ENCODE data around the gene SEMA5A. TPM values are rescaled to one million over a fixed set of nuclear protein-coding genes. Genes with fewer than 3 reads are reported as not detected.

Gene SEMA5A
- total RNA-seq, 4 donors from 2014 or later: 2.3 to 4.7 (median 3.7) TPM

GRCh38 chr5:9283473-9283872 is 262.4 kb downstream of the SEMA5A start:
- no peaks in the 10 kb centered on the region for H3K4me1 ChIP-seq
- no peaks in the 10 kb centered on the region for H3K9me3 ChIP-seq
- WGBS, 2 donors (ENCODE audit: low coverage in 1 of 2): 100% methylated on average over 1 of the region's 1 CpG
- ATAC-seq: no peak
- no peaks in the 10 kb centered on the region for H3K27me3 ChIP-seq
- H3K27ac ChIP-seq: no peak overlapping the region
- H3K4me3 ChIP-seq: no peak overlapping the region
- no peak for TF ChIP-seq CTCF (IDR thresholded peaks at IDR 0.05)
- TF ChIP-seq POLR2AphosphoS5 (IDR thresholded peaks at IDR 0.05): no peak
- TF ChIP-seq EP300 (IDR thresholded peaks at IDR 0.05): no peak
- no peak for TF ChIP-seq POLR2A (IDR thresholded peaks at IDR 0.05)
- H3K36me3 ChIP-seq: no peaks in the 10 kb centered on the region

GRCh38 chr5:9283021-9283420 is 262.9 kb downstream of the SEMA5A start:
- no peaks in the 10 kb centered on the region for H3K27me3 ChIP-seq
- H3K27ac ChIP-seq: no peak overlapping the region
- no peaks in the 10 kb centered on the region for H3K9me3 ChIP-seq
- H3K4me1 ChIP-seq: no peaks in the 10 kb centered on the region
- no peak overlapping the region for H3K4me3 ChIP-seq
- H3K36me3 ChIP-seq: no peaks in the 10 kb centered on the region
- WGBS, 2 donors (ENCODE audit: low coverage in 1 of 2): 75 to 90% methylated on average over 3 of the region's 3 CpGs
- ATAC-seq: no peak
- no peak for TF ChIP-seq EP300 (IDR thresholded peaks at IDR 0.05)
- no peak for TF ChIP-seq CTCF (IDR thresholded peaks at IDR 0.05)
- TF ChIP-seq POLR2A (IDR thresholded peaks at IDR 0.05): no peak
- no peak for TF ChIP-seq POLR2AphosphoS5 (IDR thresholded peaks at IDR 0.05)

GRCh38 chr5:9282211-9282610 is 263.7 kb downstream of the SEMA5A start:
- Histone ChIP-seq H3K36me3 (no peaks in the 10 kb centered on the region), H3K27me3 (no peaks in the 10 kb centered on the region), H3K4me3 (no peak overlapping the region), H3K9me3 (no peaks in the 10 kb centered on the region), H3K27ac (no peak overlapping the region), H3K4me1 (no peaks in the 10 kb centered on the region)
- WGBS, 2 donors (ENCODE audit: low coverage in 1 of 2): 91 to 96% methylated on average over 1 to 3 of the region's 3 CpGs
- TF ChIP-seq EP300 (IDR thresholded peaks at IDR 0.05) (no peak), POLR2AphosphoS5 (IDR thresholded peaks at IDR 0.05) (no peak), POLR2A (IDR thresholded peaks at IDR 0.05) (no peak), CTCF (IDR thresholded peaks at IDR 0.05) (no peak)
- ATAC-seq: no peak

- Histone ChIP-seq H3K4me1 (no peaks in the 10 kb centered on the region), H3K27ac (no peak overlapping the region), H3K4me3 (no peak overlapping the region), H3K9me3 (no peaks in the 10 kb centered on the region), H3K36me3 (no peaks in the 10 kb centered on the region), H3K27me3 (no peaks in the 10 kb centered on the region)
- WGBS, 2 donors (ENCODE audit: low coverage in 1 of 2): 40 to 58% methylated on average over 1 of the region's 1 CpG
- no peak for ATAC-seq
- TF ChIP-seq POLR2AphosphoS5 (IDR thresholded peaks at IDR 0.05) (no peak), EP300 (IDR thresholded peaks at IDR 0.05) (no peak), POLR2A (IDR thresholded peaks at IDR 0.05) (no peak)
Measured at GRCh38 chr5:9279774-9280173, 266.1 kb downstream of the SEMA5A start.

GRCh38 chr5:9278921-9279603 is 266.8 kb downstream of the SEMA5A start:
- Histone ChIP-seq H3K4me3 (no peak overlapping the region), H3K36me3 (no peaks in the 10 kb centered on the region), H3K4me1 (no peaks in the 10 kb centered on the region), H3K27ac (no peak overlapping the region), H3K27me3 (no peaks in the 10 kb centered on the region), H3K9me3 (no peaks in the 10 kb centered on the region)
- no peak for ATAC-seq
- 92% methylated on average over 2 of the region's 3 CpGs; no CpG with 5 or more reads in 1 of the 2 donors for WGBS, 2 donors (ENCODE audit: low coverage in 1 of 2)
- TF ChIP-seq CTCF (IDR thresholded peaks at IDR 0.05) (no peak), EP300 (IDR thresholded peaks at IDR 0.05) (no peak), POLR2AphosphoS5 (IDR thresholded peaks at IDR 0.05) (no peak), POLR2A (IDR thresholded peaks at IDR 0.05) (no peak)

All from gastroesophageal sphincter (tissue), 4 donors.